GM18873 (cell line): ENCODE measurements around the gene DEUP1.
"Not testable (repeated sequence)": the region's sequence is repeated elsewhere in the genome, so short reads cannot be mapped to it uniquely, and the experiment has no call there.

Experiments used
- ATAC-seq: cut with Tn5 transposase; IDR thresholded peaks from one replicate; pipeline ENCODE4 v1.9.1; 2021; ENCODE audit warnings: mild to moderate bottlenecking, moderate library complexity, moderate number of reproducible peaks; ENCODE audit not compliant: unreplicated experiment, low FRiP score

The DEUP1 gene, protein sequence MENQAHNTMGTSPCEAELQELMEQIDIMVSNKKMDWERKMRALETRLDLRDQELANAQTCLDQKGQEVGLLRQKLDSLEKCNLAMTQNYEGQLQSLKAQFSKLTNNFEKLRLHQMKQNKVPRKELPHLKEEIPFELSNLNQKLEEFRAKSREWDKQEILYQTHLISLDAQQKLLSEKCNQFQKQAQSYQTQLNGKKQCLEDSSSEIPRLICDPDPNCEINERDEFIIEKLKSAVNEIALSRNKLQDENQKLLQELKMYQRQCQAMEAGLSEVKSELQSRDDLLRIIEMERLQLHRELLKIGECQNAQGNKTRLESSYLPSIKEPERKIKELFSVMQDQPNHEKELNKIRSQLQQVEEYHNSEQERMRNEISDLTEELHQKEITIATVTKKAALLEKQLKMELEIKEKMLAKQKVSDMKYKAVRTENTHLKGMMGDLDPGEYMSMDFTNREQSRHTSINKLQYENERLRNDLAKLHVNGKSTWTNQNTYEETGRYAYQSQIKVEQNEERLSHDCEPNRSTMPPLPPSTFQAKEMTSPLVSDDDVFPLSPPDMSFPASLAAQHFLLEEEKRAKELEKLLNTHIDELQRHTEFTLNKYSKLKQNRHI

DNA sequence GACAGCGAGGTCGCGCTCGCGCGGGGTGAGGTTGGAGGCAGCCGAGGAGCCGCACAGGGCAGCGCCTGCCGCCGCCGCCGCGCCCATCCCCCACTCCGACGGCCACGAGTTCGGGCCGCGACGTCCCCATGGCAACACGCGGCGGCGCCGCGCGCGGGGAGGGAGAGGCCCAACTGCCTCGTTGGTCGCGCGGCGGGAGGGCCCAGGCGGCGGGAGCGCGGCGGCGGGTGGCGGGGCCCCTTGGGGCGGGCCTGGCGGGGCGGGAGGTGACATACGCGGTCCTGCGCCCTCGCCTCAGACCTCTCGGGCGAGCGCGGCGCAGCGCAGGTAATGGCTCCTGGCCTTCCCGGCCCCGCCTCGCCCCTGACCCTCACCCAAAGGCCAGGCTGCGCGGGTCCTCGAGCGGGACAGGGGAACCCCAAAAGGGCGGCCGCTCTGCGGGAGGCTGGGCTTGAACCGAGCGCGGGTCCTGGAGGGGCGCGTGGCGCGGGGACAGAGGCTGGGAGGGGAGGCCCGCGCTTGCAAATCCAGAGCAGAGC is at the start of gene DEUP1:
DEUP1 (plus strand) TSS at position 297 of the 539 bp plus-strand sequence. CDS start 1,518 bp downstream, outside the sequence.
- ATAC-seq: no peak

DNA sequence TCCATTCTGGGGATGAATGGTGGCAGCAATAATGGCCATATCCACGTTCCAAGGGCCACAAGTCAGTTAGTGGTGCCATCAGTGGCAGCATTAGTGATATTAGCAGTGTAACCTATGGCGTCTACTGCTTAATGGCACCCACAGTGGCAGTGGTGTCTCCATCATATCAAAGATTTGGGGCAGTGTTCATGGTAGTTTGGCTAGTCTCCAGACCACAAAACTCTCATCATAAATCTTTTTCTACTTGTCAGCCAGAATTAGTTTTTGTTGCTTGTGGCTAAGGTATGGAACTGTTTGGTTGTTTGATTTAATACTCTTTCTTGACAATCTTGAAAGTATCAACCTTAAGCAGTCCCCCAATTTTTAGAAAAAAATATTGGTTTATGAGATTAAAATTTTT is 45.1 kb upstream of the DEUP1 start:
- no peak for ATAC-seq

DNA sequence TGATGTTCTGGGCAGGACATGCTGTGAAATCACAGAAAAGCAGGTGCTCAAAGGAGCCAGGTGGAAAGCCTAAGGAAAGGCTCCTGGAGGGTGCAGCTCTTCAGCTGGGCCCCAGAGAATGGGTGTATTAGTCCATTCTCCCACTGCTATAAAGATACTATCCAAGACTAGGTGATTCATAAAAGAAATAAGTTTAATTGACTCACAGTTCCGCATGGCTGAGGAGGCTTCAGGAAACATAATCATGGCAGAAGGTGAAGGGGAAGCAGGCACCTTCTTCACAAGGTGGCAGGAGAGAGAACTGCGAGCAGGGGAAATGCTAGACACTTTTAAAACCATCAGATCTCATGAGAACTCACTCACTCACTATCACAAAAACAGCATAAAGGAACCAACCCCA is 43.1 kb upstream of the DEUP1 start:
- ATAC-seq: no peak

DNA sequence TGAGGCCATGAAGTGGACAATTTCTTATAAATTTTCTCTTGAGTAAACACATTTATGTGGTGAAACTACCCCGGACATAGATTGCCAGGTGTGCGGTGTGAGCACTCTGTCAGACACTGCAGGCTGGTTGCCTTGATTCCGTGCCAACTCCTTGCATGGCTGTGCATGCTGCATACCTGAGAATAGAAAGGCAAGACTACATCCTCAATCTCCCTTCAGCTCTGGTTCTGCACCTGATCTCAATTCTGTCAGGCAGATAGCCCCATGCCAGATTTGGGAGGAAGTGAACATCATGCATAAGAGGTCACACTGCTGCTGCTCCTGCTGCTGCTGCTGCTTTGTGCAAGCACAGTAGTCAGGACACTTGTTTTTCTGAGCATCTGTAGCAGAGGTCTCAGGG is 42.5 kb upstream of the DEUP1 start:
- ATAC-seq: peak; percentile 48

DNA sequence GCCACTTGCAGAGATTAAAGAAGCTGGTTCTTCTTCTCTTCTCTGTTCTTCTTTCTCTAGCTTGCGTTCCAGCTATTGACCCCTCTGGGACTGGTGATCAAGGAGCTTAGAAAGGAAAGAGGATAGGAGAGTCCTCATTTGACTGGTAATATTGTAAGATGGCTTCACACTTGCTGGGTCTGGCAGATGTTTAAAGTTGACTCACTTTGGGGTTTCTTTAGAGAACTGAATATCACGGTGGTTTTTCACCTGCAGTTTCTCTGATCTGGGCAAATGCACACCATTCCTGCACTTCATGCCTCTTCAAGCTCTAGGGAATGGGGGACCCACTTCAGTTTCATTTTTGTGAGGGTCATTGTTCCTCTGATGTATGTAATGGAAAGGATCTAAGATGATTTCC is 41.8 kb upstream of the DEUP1 start:
- ATAC-seq: no peak

DNA sequence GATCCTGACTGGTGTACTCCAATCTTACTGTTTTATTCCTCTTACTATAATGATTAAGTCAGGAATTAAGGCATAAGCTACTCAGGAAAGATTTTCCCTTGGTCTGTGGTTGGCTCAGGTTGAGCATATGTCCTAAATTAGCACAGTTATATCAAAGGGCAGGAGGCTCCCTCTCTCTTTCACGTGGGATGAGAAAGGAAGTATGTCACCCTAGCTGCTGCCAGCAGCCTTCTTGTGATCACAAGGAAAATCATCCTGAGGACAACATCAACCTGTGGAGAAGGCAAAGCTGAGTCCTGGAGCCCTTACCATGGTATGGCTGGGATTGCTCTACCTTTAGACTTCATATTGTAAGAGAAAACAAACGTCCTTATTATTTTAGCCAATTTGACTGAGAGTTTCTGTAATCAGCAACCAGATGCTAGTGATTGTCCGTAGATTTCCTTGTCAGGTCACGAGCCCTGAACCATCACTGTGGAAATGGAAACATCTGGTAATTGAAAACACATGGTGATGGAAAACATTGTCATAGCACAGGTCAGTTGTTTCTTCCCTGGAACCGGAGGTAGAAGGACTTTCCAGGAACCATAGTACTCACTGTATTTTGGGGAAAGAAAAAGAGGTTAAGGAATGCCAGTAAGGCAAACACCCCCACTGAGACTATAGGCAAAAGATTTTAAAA is 40.6 kb upstream of the DEUP1 start:
- ATAC-seq: no peak

DNA sequence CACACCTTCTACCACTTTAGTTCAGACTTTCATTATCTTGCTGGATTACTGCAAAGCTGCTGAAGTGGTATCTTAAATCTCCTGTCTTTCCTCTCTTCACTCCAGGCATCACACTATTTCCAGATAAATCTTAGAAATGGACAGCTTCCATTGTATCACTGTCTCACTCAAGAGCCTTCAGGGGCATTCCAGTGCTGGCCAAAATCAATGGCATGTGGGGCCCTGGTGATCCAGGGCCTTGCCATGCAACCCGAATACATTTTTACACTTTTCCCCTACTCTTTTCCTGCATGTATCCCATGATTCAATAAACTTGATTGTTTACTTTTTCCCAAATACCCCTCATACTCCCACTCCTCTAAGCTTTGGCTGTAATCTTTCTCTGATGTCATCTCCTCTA is 39.4 kb upstream of the DEUP1 start:
- ATAC-seq: no peak

DNA sequence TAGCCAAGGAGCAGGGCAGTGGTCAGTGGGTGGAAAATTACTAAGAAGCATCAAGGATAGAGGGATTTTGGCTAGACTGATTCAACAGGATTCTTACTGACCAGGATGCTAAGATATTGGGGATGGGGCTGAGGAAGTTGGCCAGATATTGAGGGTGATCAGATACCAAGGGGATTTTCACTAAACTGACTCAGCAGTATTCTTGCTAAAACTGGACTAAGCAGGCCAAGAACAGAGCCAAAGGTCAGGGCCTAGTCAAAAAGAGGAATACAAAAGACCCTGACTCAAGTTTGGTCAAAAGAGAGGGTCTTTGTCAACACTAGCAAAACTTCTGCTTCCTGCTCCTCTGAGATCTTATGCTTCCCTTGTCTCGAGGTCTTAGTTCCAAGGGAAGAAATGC is 38.6 kb upstream of the DEUP1 start:
- no peak for ATAC-seq

DNA sequence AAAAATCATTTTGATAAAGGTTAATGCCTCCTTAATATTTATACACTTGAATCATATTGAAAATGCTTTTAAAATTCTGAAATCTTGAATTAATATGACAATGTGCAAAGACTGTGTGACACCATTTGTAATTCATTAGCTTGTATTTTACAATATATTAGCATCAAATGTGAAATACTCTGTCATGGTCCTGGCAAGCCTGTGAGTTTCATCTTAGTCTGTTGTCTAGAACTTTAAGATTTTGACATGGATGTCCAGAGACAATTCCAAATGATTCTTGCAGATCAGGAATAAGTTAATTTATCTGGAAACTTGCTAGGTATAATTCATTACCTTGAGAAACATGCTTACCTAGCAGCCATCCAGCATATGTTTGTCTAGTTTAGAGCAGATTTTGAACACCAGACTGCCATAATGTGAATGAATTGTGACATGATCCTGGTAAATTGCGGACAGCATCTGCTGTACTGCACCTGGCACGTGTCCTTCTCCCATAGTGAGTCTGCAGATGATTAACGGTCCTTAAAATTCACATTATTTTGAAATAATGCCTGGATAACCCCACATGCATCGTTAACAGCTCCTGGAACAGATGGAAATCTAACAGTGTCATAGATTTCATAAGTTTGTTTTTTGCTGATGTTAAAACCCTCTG is 34.5 kb upstream of the DEUP1 start:
- no peak for ATAC-seq

DNA sequence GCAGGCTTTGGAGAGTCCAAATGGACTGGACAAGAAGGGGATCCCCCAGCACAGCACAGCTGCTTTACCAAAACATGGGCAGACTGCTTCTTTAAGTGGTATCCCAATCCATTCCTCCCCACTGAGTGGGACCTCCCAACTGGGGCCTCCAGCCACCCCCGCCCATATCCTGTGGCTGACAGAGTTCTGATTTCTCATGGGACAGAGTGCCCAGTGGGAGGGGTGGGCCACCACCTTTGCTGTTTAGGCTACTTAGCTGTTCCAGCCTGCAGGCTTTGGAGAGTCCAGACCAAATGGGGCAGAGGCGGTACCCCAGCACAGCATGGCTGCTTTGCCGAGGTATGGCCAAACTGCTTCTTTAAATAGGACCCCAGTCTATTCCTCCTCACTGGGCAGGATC is 26.9 kb upstream of the DEUP1 start:
- ATAC-seq: no peak

DNA sequence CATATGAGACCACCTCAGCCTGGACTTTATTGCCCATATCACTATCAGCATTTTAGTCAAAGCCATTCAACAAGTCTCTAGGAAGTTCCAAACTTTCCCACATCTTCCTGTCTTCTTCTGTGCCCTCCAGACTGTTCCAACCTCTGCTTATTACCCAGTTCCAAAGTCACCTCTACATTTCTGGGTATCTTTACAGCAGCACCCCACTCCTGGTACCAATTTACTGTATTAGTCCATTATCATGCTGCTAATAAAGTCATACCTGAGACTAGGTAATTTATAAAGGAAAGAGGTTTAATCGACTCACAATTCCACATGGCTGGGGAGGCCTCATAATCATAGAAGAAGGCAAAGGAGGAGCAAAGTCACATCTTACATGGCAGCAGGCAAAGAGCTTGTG is 16.1 kb upstream of the DEUP1 start:
- ATAC-seq: not testable (repeated sequence)

DNA sequence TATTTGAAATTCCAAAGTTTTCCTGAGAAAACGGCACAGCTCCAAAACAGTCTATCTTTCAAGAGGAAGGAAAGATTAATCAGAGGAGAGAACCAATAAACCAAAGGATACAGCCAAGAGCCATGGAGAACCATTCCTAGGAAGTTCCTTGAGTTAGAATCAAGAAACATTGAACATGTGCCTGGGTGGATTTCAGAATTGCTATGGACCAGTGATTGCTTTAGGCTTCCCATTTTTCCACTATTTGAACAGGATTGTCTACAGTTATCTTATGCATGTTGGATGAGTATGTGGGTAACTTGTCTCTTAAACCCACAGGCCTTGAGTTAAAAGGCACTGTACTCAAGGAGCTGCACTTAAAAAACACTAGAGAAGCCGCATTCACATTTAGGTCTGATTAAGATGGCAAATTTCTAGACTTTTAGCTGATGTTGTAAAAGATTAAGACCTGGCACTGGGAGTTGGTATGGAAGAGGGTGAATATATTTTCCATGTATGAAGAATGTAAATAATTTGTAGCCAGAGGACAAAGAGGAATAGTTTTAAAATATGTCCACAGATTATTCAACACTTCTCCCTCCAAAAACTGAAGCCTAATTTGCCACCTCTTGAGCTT is 11.2 kb upstream of the DEUP1 start:
- ATAC-seq: no peak

DNA sequence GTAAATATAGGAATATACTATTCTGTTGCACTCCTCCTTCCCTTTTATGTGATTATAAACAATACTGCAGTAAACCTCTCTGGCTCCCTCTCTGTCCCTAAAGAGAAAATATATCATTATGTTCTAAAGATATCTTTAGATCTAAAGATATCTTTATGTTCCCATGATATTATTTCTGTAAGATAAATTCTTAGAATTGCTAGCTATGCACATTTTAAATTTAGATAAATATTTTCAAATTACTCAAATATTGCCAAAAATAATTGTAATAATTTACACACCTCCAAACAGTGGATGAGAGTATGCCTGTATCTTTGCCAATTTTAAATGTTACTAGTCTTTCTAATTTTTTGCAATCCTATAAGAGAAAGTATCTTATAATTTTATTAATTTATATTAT is 10.3 kb upstream of the DEUP1 start:
- no peak for ATAC-seq

DNA sequence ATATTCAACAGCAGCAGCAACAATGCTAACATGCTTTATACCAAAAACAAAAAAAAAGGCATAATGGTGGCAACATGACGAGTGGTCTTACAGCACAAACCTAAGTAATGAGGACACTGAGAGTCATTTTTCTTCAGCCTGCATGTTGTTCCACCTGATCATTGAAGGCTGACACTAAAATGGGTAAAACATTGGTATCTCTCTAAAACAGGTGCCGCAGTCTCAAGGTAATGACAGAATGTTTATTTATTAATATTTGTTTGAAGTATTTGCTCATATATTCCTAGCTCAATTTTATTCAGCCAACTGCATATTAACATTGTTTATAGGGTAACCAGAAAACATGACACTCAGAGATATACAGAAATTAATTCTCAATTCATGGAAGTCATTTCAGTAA is 8.3 kb upstream of the DEUP1 start:
- ATAC-seq: no peak

DNA sequence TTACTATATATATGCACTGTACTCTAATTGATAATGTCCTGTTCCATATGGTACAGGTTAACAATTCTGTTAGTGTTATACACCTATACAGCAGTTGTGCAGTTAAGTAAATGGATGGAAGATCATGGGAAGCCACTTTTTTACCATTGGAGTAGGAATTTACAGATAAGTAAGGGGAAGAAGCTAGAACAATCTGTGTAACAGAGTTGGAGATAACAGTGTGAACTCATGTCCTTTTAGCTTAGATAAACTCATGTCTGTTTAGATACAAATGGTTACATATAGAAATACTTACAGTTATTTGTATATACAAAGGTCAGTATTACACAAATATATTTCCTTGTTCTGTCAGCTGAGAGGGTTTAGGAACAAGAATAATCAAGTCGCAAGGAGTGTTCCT is 6.8 kb upstream of the DEUP1 start:
- no peak for ATAC-seq

DNA sequence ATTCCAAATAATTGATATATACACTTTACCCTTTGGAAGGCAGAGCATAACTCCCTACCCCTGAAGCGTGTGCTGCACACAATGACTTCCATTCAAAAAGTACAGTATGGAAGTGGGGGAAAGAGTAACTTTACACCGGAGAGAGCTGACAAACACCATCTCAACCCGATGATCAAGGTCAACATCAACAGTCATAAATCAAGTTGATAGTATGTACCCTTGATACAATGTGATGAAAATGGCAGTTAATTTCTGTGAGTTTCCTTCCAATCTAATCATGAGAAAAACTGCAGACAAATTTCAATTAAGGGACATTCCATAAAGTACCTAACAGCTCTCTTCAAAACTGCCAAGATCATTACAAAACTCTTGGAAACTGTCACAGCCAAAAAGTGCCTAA is 6.0 kb upstream of the DEUP1 start:
- ATAC-seq: no peak

DNA sequence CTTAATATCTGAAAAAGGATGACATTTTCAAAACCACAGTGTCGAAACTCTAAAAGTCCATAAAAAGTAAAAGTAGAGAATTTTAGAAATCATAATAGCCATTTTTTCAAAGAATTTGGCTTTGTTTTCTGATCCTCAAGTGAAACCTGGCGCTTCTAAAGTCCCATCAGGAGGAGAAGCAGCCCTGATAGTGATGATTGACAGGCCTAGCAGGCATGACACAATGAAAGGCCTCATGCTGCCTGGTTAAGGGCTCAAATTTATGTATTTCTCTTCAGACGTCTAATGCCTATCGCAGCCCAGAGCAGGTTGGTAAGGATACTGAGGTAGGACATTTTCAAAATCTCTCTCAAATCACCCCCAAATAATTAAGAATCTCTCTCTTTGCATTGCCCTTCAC is 3.9 kb upstream of the DEUP1 start:
- no peak for ATAC-seq

DNA sequence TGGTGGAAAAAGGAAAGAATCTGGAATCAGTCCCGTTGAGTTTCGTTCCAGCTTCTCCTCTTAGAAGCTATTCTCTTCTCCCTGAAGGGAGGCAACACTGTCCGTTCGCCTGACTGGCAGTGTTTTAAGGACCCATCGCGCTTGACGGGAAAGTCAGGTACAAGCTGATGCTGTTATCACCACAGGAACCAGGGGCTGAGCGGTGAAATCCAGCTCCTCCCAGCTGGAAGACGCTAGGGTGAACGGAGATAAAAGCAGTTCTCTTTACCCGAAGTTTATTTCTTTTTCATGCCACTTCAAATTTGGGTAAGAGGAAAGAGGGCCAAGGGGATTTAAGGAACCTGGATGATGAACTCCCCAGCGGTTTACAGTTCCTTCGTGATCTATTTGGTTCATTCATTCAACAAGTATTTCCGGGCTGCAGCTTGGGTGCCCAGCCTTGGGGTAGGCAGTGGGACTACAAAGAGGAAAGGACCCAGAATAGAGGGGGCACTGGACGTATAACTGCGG is 551 bp upstream of the DEUP1 start:
- no peak for ATAC-seq

DNA sequence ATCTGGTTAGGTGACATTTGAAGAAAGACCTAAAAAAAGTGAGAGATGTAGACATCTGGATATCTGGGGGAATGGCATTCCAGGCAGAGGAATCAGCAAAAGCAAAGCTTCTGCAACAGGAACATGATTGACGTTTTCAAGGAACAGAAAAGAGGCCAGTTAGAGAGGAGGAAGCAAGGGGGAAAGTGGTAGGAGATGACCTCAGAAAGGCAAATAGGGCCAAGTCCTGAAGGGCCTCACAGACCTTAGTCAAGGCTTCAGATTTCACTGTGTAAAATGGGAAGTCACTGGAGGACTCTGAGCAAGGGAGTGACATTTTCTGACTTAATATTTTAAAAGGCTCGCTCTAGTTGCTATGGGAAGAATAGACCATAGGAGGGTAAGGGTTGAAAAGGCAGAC is 9.7 kb downstream of the DEUP1 start:
- ATAC-seq: no peak

DNA sequence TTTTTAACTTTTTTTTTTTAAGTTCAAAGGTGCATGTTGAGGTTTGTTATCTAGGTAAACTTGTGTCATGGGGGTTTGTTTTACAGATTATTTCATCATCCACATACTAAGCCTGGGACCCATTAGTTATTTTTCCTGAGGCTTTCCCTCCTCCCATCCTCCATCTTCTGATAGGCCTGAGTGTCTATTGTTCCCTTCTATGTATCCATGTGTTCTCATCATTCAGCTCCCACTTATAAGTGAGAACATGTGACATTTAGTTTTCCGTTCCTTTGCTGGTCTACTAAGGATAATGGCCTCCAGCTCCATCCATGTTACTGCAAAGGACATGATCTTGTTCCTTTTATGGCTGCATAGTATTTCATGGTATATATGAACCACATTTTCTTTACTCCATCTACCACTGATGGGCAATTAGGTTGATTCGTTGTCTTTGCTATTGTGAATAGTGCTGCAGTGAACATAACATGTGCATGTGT is 14.4 kb downstream of the DEUP1 start:
- no peak for ATAC-seq
